ENCODE data around the gene ARL6IP4.
"Not testable (repeated sequence)": the region's sequence is repeated elsewhere in the genome, so short reads cannot be mapped to it uniquely, and the experiment has no call there.

ARL6IP4 gene
- total RNA-seq = 0.47 to 1.1 (median 1.1) reads per million in 4 donors

GRCh38 chr12:122980183-122981035 is at the start of gene ARL6IP4:
ARL6IP4 (plus strand) TSS chr12:122980681; CDS start chr12:122981140, 459 bp downstream.
- peak; percentile 37 to 71 (median 43) for DNase-seq

- no peak for DNase-seq
Measured at GRCh38 chr12:122932207-122932606, 48.3 kb upstream of the ARL6IP4 start.

GRCh38 chr12:122934722-122935121 is 45.8 kb upstream of the ARL6IP4 start:
- no peak for DNase-seq

- no peak for DNase-seq
Measured at GRCh38 chr12:122935318-122935717, 45.2 kb upstream of the ARL6IP4 start.

- no peak for DNase-seq
Measured at GRCh38 chr12:122937622-122938091, 42.8 kb upstream of the ARL6IP4 start.

GRCh38 chr12:122939125-122939524 is 41.4 kb upstream of the ARL6IP4 start:
- no peak for DNase-seq

- DNase-seq = not testable (repeated sequence)
Measured at GRCh38 chr12:122941351-122941750, 39.1 kb upstream of the ARL6IP4 start.

- no peak for DNase-seq
Measured at GRCh38 chr12:122942637-122943036, 37.8 kb upstream of the ARL6IP4 start.

- DNase-seq = no peak
Measured at GRCh38 chr12:122943196-122943595, 37.3 kb upstream of the ARL6IP4 start.

GRCh38 chr12:122944605-122945592 is 35.6 kb upstream of the ARL6IP4 start:
- no peak for DNase-seq

- peak in 4 of 5 donors; percentile 11 to 82 (median 28) for DNase-seq
Measured at GRCh38 chr12:122946690-122947341, 33.7 kb upstream of the ARL6IP4 start.

- DNase-seq = no peak
Measured at GRCh38 chr12:122947352-122947792, 33.1 kb upstream of the ARL6IP4 start.

- DNase-seq = no peak
Measured at GRCh38 chr12:122948605-122949004, 31.9 kb upstream of the ARL6IP4 start.

- DNase-seq = no peak
Measured at GRCh38 chr12:122949405-122949804, 31.1 kb upstream of the ARL6IP4 start.

GRCh38 chr12:122949816-122950675 is 30.4 kb upstream of the ARL6IP4 start:
- no peak for DNase-seq

- DNase-seq = no peak
Measured at GRCh38 chr12:122951406-122951805, 29.1 kb upstream of the ARL6IP4 start.

- peak; percentile 38 to 74 (median 55) for DNase-seq
Measured at GRCh38 chr12:122951979-122952892, 28.2 kb upstream of the ARL6IP4 start.

GRCh38 chr12:122955156-122955555 is 25.3 kb upstream of the ARL6IP4 start:
- DNase-seq = no peak

GRCh38 chr12:122956035-122956434 is 24.4 kb upstream of the ARL6IP4 start:
- DNase-seq = no peak

GRCh38 chr12:122958198-122958888 is 22.1 kb upstream of the ARL6IP4 start:
- DNase-seq = no peak

Measured in T-helper 1 cell (primary cell).